ENCODE data around the gene CBX8.

CBX8 gene

GRCh38 chr17:79779661-79780365 lies 17.1 kb downstream of the CBX8 start:
- no peak for DNase-seq (ENCODE audit: extremely low read depth, low read depth)
- no peak for TF ChIP-seq CTCF (IDR thresholded peaks at IDR 0.05; ENCODE audit: low read depth, low read length, missing control alignments)
- peak overlapping the region; percentile 61; the same call in 1 of the 2 replicates for H3K4me3 ChIP-seq (replicated peaks; ENCODE audit: low read depth, low read length)

GRCh38 chr17:79779084-79779529 lies 17.8 kb downstream of the CBX8 start:
- TF ChIP-seq CTCF (IDR thresholded peaks at IDR 0.05; ENCODE audit: low read depth, low read length, missing control alignments) = no peak
- peak overlapping the region; percentile 61 for H3K4me3 ChIP-seq (replicated peaks; ENCODE audit: low read depth, low read length)
- DNase-seq (ENCODE audit: extremely low read depth, low read depth) = no peak

- DNase-seq (ENCODE audit: extremely low read depth, low read depth) = no peak
- no peak for TF ChIP-seq CTCF (IDR thresholded peaks at IDR 0.05; ENCODE audit: low read depth, low read length, missing control alignments)
- H3K4me3 ChIP-seq (replicated peaks; ENCODE audit: low read depth, low read length) = peak overlapping the region; percentile 61
These were observed 18.3 kb downstream of the CBX8 start for GRCh38 chr17:79778504-79779083.

- no peak for TF ChIP-seq CTCF (IDR thresholded peaks at IDR 0.05; ENCODE audit: low read depth, low read length, missing control alignments)
- H3K4me3 ChIP-seq (replicated peaks; ENCODE audit: low read depth, low read length) = peak within 1 kb of the TSS; percentile 61
- DNase-seq (ENCODE audit: extremely low read depth, low read depth) = no peak
These were observed 18.9 kb downstream of the CBX8 start, which contains the start of gene CBX2 for GRCh38 chr17:79777894-79778503. CBX2 (plus strand) TSS chr17:79778148; CDS start chr17:79778236, 88 bp downstream.

- peak; percentile 26 for TF ChIP-seq CTCF (IDR thresholded peaks at IDR 0.05; ENCODE audit: low read depth, low read length, missing control alignments)
- DNase-seq (ENCODE audit: extremely low read depth, low read depth) = no peak
- peak overlapping the region; percentile 41 for H3K4me3 ChIP-seq (replicated peaks; ENCODE audit: low read depth, low read length)
These were observed 19.6 kb downstream of the CBX8 start for GRCh38 chr17:79777120-79777893.

- no peak for TF ChIP-seq CTCF (IDR thresholded peaks at IDR 0.05; ENCODE audit: low read depth, low read length, missing control alignments)
- H3K4me3 ChIP-seq (replicated peaks; ENCODE audit: low read depth, low read length) = no peak overlapping the region
- no peak for DNase-seq (ENCODE audit: extremely low read depth, low read depth)
These were observed 20.3 kb downstream of the CBX8 start for GRCh38 chr17:79776376-79777119.

Data from HFF-Myc (cell line).